ENCODE results near the gene MAP2K5.
A peak's percentile ranks its signal among the peaks of the same experiment; 100 is the strongest.

The MAP2K5 gene

DNA sequence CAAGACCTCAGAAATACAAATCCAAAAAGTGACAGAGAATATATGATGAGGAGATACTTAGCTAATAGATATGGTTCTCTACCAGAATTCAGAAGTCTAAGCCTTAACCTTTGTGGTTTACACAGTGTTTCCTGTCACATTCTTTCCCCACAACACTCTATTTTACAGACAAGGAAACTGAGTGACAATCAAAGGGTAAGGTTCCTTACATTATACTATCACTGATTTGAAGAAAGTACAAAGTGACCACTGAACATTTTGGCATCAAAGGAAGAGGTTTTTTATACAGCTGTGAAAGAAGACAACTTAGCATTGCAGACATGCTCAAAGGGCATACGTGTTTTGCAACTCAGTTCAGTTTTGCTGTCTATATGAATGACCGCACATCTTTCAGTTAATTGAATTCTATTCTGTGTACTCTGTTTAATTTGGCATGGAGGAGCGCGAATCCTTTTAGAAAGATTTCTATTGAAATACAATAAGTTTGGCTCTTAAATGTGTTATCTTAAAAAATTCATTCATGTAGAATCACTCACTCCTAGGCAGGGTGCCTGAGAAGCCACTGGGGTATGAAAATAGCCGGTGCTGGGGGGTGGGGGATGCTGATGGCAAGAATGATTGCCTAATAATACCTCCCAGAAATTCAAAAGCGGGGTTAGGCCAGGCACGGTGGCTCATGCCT, 216.3 kb downstream of the MAP2K5 start:
- no peak for DNase-seq (ENCODE audit: low read depth in 2 of 2)

DNA sequence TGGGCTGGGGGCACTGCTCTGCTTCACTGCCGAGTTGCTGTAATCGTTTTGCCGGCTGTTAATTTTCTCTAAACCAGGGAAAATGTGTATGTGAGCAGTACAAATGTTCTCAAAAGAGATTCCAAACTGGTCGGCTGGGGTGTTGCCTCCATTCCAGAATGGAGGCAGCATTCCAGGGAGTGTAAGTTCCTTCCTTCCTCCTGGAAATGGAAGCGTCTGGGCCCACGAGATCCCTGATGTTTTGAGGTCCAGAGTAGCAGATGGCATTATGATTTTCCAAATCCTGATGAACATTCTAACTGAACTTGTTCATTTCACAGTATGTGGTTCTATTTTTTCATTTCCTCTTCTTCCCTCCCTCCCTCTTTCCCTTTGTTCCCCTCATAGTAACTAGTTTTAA, 218.4 kb downstream of the MAP2K5 start:
- DNase-seq (ENCODE audit: low read depth in 2 of 2), result no peak

DNA sequence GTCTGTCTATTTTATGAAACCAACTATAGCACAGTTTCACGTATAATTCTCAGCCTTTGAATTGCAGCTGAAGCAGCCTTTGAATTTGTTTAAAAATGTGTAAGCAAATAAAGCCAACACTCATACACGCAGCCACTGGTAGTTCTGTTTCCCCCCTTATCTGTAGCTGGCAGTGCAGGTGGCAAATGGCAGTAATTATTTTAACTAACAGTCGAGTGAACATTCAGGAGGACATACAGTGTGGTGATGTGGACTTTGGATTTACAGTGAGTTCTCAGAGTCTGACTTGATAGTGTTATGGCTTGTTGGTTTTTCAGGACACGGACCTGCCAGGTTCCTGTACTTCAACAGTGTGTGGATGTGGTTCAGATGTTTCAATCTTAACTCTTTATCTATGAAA, 218.8 kb downstream of the MAP2K5 start:
- no peak for DNase-seq (ENCODE audit: low read depth in 2 of 2)

DNA sequence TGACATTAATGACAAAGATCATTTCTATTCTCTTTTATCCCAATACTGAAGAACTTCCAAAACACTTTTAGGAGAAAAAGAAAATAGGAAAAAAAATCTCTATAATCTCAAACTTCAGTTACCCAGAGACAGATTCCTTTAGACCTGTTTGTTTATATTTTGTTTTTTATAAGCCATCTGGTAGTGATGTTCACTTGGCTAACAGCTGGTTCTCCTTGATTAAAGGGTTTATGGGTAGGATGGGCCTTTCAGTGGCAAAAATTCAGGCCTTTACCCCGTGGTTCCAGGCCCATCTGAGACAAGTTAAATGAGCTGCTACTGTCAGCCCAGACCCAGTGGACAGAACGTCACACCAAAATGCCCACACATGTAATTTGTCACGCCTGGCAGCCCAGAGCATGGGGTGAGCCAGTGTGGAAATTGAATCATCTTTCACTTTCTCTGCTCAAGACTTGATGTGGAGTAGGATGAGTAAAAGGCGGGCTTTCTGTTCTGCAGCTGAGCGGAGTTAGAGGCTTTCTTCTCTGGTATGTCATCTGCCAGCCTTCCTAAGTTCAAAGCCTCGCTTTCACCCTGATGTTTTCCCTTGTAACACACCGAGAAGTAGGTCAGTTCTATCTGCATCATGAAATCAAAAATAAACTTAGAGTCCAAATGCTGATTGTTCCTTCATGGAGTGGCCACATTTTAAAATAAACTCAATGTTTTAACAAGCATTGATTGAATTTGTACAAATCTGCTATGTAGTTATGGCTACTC, 220.3 kb downstream of the MAP2K5 start:
- peak in 1 of 2 donors; percentile 0 for DNase-seq (ENCODE audit: low read depth in 2 of 2)

DNA sequence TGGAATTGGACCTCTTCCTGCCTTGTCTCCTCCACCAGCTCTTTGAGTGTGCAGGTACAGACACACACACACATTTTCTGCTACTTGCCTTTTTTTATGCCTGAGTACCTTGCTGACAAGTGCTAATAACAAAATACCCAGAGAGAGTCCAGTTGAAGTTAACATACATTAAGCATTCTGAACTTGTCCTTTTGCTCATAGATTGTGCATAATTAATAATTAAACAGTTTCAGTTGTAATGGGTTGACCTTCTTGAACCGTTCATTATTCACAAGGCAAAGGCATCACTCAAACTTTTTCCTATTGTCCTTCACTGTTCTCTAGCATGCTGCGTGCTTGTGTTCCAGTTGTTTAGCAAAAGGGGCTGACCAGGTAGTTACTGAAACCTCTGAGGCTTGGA, 223.2 kb downstream of the MAP2K5 start:
- DNase-seq (ENCODE audit: low read depth in 2 of 2), result no peak

DNA sequence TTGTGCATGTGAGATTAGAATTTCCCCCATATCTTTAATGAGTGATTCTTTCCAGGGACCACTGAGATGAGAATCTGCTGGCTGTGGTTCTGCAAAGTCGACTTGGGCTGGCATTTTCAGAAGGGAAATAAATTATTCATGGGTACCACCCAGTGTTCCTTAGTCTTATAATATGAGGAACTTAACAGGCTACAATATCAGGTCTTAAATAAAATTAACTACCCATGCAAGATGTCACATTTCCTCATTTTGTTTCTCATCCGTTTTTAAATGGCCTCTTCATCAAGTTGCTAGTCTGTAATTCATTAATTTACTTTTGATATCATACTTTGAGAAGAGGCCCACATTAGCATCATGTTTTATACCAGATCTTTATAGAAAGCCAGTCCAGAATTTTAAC, 224.5 kb downstream of the MAP2K5 start:
- DNase-seq (ENCODE audit: low read depth in 2 of 2), result no peak

DNA sequence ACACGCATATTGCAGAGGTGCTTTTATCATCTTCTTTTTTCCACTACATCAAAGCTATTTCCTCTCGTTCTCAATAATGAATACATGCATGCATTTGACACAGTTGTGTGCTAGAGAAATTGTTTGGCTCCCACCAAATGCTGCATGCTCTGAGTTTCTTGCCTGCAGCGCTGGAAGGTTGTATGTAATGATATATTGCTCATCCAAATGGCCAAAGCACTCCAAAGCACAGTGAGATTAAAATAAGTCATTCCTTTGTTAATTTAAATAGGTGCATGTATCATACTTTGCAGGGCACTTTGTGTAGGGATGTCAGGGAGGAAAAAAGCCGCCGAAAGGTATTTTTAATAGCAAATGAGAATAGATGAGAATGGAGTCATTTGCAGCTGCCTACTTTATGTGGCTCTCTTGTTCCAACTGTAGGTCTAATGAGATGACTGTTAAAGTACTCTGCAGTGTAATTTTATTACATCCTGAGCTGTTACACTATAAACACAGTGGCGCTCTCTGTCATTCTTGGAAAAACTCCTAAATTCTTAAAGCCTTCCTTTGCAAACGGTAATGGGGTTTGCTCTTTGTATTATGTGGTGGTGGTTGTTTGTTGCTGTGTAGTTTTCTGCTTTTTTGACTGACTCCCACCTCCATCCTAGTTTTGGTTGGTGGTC, 225.9 kb downstream of the MAP2K5 start:
- no peak for DNase-seq (ENCODE audit: low read depth in 2 of 2)

DNA sequence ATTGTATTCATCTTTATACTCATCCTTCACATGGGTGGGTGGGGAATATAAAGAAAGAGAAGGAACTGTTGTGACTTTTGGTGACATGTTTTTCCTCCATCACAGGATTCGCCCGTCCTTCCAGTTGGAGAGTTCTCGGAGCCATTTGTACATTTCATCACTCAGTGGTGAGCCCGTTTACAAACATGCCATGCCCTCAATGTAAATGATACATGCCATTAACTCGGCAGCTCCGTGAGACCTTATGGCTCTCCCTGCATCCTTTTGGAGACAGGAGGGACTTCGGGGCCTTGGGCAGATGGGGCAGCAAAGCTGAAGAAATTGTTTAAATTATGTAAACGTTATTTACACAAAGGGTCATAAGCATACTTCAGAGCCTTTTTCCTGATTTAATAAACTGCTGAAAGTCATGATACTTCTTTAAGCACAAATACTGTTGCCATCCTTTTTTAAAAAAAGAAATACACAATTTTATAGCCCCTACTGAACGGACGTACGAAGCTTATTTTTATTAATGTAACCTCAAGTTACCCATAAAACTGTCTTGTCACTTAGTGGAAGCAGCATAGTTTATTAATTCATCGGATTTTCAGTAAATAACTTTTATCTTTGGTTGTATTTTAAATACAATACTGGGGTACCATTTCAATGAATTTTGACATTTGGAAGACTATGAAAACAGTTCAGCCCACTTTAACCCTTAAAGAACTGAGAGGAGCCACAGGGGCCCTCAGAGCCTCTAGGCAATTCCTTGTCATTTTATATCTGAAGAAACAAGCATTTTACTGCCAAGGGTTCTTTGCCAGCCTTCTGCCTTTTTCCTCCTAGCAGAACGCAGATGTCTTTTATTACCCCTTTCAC, 227.2 kb downstream of the MAP2K5 start:
- no peak for DNase-seq (ENCODE audit: low read depth in 2 of 2)

DNA sequence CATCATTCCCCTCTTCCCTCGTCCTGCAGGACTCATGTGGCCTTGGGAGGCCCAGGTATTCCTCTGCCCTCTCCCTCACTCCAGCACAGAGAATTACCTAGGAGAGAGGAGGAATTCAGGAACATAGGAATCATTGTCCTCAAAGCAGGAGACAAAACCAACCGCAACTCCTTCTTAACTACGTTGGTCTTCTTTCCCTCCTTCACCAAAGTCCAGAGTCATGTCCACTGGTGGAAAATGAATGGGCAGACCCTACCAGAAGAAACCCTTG, 227.8 kb downstream of the MAP2K5 start:
- DNase-seq (ENCODE audit: low read depth in 2 of 2), result no peak

DNA sequence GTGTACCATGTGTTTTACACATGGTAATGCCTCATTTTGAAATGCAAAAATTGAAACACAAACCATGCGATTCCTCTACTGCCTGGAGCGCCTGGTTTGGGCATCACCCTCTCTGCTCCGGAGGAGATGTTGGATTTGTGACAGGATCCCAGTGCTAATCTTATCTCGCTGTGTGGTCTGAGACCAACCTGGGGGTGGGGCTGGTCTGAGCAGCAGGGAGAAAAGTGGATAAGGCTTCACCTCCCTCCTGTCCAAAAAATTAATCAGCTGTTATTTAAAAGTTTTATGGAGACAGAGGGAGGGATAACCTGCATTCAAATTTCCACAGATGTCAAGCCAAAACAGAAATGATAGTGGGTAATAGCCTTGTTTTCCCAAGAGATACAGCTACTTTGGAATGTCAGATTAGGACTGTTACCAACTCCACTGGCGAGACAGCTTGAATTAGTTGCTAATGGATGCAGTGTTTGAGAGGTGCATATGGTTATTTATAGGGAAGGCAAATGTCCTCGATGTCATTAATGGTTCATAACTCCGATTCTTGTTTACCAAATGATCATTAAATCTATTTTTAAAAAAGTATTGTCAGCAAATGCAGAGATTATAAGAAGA, 228.8 kb downstream of the MAP2K5 start:
- DNase-seq (ENCODE audit: low read depth in 2 of 2), result no peak

DNA sequence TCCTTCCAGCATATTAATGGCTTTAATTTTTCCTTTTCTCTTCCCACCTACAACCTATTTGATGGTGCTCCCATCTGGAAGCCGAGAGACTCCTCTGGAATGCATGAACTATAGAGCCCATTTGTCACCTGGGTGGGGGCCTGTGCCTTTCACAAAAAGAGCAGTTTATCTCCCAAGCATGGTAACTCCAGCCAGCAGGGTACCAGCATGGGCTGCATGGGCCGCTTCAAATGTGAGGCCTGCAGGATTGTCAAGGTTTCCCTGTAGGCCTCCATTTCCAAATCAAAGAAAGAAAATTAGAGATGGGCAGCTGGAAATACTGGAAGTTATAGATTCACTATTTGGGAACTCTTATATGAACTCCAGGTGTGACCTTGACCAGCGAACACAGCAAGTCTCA, 232.1 kb downstream of the MAP2K5 start:
- no peak for DNase-seq (ENCODE audit: low read depth in 2 of 2)

DNA sequence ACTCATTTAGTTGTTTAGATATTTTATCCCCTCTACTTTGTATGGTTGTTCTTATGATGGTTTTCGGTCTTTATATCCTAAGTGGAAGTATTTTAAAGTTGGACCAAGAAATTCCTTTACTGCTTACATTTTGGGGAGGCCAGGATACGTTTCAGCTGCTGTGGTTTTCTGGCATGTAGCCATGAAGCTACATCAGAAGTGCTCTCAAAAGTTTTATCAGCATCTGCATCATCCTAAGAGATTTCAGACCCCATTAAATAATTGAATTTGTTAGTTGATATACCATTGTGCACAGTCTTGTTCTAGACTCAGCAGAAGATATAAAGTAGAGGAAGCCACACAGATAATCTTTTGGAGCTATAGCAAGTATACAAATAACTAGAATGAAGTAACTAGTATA, 232.7 kb downstream of the MAP2K5 start:
- DNase-seq (ENCODE audit: low read depth in 2 of 2), result no peak

DNA sequence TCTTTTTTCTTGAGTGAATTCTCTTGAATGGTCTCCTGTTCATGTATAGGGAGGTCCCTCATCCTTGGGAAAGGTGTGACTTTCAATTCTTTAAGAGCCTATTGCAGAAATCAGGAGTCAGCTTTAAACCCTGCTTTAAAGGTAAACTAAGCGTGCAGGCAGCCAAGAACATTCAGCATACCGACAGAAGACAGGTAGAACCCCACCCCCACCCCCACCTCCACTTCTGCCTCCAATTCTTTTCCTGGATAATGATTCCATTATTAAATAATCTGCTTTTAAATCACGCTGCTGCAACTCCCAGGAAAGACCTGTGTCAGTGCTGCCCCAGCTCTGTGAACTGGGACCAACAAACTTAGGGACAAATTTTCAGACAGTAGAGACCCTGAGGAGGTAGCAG, 233.5 kb downstream of the MAP2K5 start:
- no peak for DNase-seq (ENCODE audit: low read depth in 2 of 2)

DNA sequence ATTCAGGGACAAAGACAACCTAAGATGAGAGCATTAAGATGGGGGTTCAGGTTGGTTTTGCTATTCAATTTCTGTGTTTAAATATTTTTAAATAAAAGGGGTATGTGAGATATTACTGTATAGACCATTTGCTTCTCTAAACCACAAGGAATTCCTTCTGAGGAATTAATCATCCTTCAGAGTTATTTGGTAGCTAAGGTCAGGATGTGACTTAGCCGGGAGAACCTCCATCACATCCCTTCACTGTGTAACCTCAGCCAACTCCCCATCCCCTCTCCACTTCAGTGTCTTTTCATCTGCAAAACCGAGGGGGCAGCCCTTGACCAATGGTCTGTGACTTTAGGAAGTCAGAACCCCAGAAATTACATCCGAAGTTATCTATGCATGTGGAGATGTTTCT, 234.1 kb downstream of the MAP2K5 start:
- no peak for DNase-seq (ENCODE audit: low read depth in 2 of 2)

DNA sequence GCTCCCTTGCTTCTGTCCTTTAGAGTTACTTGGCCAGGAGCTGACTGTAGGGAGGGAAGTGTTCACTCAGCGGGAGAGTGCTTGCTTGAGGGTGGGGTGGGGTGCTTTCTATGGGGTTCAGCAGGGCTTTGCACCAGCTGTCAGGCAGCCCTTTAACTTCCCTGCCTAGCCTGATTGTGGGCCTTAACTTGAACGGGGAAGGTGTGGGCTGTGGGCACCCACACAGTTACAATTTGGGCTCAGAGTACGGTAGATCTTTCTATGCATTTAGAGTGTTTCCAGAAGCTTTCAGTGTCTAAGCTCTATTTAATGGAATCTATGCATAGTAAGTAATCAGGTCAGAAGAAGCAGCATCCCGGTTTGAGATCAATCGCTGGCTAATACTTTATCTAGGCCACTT, 234.6 kb downstream of the MAP2K5 start:
- DNase-seq (ENCODE audit: low read depth in 2 of 2), result no peak

DNA sequence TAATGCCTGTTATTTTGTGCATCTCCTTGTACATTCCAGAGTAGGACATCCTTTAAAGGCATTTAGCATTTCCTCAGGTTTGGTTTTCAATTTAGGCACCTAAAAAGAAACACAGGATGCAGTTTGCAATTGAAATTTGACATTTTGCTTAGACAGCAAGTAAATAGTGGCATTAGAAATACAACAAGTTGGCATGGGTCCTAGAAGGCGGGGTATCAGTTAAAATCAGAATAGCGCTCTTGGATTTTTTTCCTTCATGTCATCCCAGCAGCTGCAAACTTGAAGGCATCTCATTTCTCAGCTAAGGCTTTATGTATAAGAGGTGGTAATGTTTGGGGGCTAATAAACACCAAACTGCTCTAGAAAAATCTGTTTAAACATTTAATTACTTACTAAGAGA, 235.3 kb downstream of the MAP2K5 start:
- DNase-seq (ENCODE audit: low read depth in 2 of 2), result no peak

DNA sequence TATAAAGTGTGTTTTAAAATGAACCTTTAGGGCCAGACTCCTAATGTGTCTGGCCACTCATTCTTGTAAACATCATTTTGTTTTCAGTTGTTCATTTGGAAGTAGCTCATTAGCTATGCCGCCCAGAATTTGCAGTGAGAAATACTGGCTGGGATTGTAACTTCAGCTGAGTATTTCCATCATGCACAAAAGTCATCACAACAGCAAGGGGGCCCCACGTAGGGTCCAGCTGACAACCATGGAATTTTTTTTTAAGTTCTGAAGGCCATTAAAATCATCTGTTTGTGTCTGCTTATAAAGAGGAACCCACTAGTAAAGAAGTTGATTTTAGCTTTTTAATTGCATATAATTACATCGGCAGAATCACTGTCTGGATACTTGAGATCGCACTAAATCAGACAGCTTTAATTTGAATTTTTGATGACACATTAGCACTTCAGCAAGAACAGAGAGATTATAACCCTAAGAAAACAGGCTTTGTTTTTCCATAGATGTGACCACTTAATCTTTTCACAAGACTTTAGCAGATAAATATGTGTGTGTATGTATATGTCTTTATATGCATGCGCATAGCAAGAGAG, 236.6 kb downstream of the MAP2K5 start:
- DNase-seq (ENCODE audit: low read depth in 2 of 2), result no peak

DNA sequence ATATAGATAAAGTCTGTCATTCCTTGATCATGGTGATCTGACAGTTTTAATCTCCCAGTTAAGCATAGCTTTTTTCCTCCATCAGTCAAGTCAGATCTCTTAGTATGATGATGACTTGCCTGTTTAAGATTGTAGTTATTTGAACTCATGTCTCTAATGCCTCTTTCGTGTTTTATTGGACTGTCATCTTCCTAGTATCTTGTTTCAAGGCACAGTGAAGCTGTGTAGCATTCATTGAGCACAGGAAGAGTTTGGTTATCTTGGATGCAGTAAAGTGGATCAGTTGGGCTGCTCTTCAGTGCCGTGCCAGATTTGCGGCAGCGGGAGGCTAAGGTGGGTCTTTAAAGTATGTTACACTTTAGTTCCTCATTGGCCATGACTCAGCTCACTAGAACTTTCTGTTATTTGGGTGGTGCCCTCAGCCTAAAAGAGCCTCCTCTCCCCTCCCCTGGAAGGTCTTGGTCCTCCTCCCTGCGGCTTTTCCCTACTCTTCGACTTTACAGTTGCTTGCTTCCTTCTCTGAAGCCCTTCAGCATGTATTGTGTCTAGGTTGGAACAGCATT, 237.1 kb downstream of the MAP2K5 start:
- DNase-seq (ENCODE audit: low read depth in 2 of 2), result no peak

DNA sequence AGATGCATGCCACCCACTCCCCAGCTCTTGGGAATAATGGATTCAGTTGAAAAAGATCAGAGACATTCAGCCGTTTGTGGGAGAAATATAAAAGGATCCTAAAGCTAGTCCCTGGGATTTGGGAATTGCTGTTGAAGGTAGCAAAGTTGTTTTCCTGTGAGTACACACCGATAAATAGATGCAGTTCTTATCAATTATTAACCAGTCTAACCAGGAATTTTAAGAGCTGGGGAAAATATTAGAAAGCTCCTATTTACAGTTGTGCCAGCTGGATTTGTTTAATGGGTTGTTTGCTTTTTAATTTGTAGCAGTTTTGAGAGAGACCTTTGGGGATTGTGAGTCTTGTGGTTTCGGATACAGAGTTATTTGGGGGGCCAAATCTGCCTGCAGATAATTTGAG, 238.6 kb downstream of the MAP2K5 start:
- no peak for DNase-seq (ENCODE audit: low read depth in 2 of 2)

DNA sequence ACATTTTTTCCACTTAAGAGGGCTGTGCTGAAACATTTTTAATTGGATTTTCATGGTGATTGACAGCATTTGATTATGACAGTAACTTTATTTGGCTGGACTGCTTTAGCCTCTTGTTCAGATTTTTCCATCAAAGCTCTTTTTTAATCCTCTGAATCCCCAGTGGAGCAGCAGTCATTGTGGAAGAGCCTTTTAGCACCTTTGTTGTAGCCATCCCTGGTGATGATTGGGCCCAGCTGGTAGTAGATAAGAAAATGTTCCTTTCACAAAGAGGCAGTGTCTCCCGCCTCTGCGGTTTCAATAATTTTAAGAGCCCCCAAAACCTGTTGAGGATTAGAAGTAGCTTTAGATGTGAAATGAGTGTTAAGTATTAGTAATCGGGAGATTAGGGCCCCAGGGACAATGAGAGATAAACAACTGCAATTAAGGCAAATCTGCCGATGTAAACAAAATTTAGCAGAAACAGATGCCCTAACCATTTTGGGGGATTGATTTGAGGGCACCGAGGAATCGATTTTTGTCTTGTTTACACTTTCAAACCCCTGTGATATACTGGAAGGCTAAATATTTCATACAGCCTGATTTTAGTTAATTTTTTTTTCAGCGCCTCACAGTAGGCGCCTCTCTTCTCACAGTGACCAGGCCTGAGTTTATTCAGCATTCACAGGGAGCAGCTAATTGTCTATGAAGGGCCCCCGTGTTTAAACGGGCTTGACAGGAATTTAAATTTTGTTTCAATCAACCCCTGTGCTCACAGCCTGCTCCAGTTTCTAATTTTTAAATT, 239.6 kb downstream of the MAP2K5 start:
- no peak for DNase-seq (ENCODE audit: low read depth in 2 of 2)

DNA sequence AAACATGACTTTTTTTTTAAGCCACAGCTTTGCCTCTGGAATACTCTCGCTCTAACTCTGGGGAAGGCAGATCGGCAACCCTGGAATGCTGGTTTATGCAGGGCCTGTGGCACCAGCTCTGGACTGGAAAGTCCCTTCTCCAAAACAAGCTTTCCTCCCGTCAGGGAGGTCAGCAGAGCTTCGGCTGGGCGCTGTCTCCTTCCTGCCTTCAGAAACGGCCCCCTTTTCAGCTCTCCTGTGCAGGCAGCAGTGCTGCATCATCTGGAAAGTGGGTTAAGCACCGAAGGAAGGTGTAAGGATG, 240.1 kb downstream of the MAP2K5 start:
- no peak for DNase-seq (ENCODE audit: low read depth in 2 of 2)

Measured in stimulated activated CD8-positive, alpha-beta memory T cell treated with anti-CD3 and anti-CD28 coated beads, Interleukin-2, amount 100 ng/mL, for 1 hour (primary cell).